HepG2 (cell line): ENCODE results near the gene ATP12A. TPM values are rescaled to one million over a fixed set of nuclear protein-coding genes. Genes with fewer than 3 reads are reported as not detected.

Experiments
- ATAC-seq: fragments of 200-7000 bp; cut with Tn5 transposase; 3 replicates; pipeline ENCODE4 v1.9.1; 2020; ENCODE audit warnings: mild to moderate bottlenecking, moderate library complexity
- BruUV-seq: library from RNA; stranded (reverse); fragments of 400-500 nt; replicated peaks from 2 replicates; lab custom pipeline; 2021; lab: Mats Ljungman, UMichigan
- CTCF ChIA-PET: fragments of 300-600 bp; formaldehyde crosslinking; extraction: SDS; loops from one replicate; lab custom pipeline; 2021; ENCODE audit warnings: low total read pairs, inconsistent platforms, low intra/inter-chr PET ratio; lab: Yijun Ruan, JAX
- POLR2A ChIA-PET: fragments of 350-600 bp; sonication (Branson Sonifier 250); formaldehyde crosslinking; loops from one replicate; lab custom pipeline; 2020; ENCODE audit warnings: antibody characterized with exemption, inconsistent platforms; lab: Yijun Ruan, JAX
- DNase-seq: peaks from one replicate; pipeline ENCODE4 v3.0.0-alpha.2; 2015; ENCODE audit warnings: low spot score
- FAIRE-seq: peaks from 3 replicates; lab custom pipeline; 2011; peaks lifted over from hg19 to GRCh38; lab: Jason Lieb, UNC
- H2AFZ ChIP-seq: one replicate; pipeline ENCODE4 v1.6.1; 2011; ENCODE audit warnings: low read length, inconsistent platforms
- H3K27ac ChIP-seq: fragments of 300-600 bp; 3 replicates; pipeline ENCODE4 v1.8.0; 2011; ENCODE audit warnings: mixed run types, mild to moderate bottlenecking, mixed read lengths, low read length, inconsistent platforms; ENCODE audit not compliant: insufficient read depth; ENCODE audit errors: extremely low read length
- H3K27me3 ChIP-seq, 2 experiments: fragments of 200-600 bp in 1 of 2; 2 replicates in 1 of 2; 3 replicates in 1 of 2; pipeline versions ENCODE4 v1.6.0 to v1.8.0; 2011; ENCODE audit warnings: low read length in 2 of 2, mild to moderate bottlenecking in 2 of 2, moderate library complexity in 2 of 2, inconsistent platforms in 1 of 2; ENCODE audit not compliant: insufficient read depth in 2 of 2, control insufficient read depth in 1 of 2
- H3K36me3 ChIP-seq, 2 experiments: fragments of 200-600 bp in 1 of 2; replicated peaks in 1 of 2; 2 replicates in 1 of 2; 3 replicates in 1 of 2; pipeline versions ENCODE4 v1.5.1 to v1.8.0; 2011; ENCODE audit warnings: low read length in 2 of 2, inconsistent platforms in 1 of 2; ENCODE audit not compliant: insufficient read depth in 2 of 2, control insufficient read depth in 1 of 2
- H3K4me1 ChIP-seq: 2 replicates; pipeline ENCODE4 v1.5.1; 2012; ENCODE audit warnings: low read length, inconsistent platforms; ENCODE audit not compliant: insufficient read depth
- H3K4me2 ChIP-seq: 2 replicates; pipeline ENCODE4 v1.6.0; 2011; ENCODE audit warnings: low read depth, low read length, inconsistent platforms
- H3K4me3 ChIP-seq, 3 experiments: fragments of 200-600 bp in 1 of 3; sonication (generic), shearing (Covaris generic) in 1 of 3; replicated peaks in 1 of 3; 2 replicates each; pipeline ENCODE4 v1.5.1; 2011 to 2016; ENCODE audit warnings: low read length in 3 of 3, inconsistent platforms in 2 of 3, low read depth in 2 of 3, mild to moderate bottlenecking in 2 of 3, control low read depth in 1 of 3, mixed read lengths in 1 of 3; ENCODE audit not compliant: insufficient read depth in 1 of 3
- H3K79me2 ChIP-seq: one replicate; pipeline ENCODE4 v1.6.1; 2011; ENCODE audit warnings: low read length, inconsistent platforms; ENCODE audit not compliant: insufficient read depth
- H3K9ac ChIP-seq: 2 replicates; pipeline ENCODE4 v1.6.0; 2011; ENCODE audit warnings: mild to moderate bottlenecking, low read depth, low read length, inconsistent platforms; ENCODE audit not compliant: insufficient read depth
- H3K9me3 ChIP-seq: 2 replicates; pipeline ENCODE4 v1.5.1; 2012; ENCODE audit warnings: mild to moderate bottlenecking, low read length
- H4K20me1 ChIP-seq: 2 replicates; pipeline ENCODE4 v1.6.0; 2011; ENCODE audit warnings: inconsistent platforms, mild to moderate bottlenecking, low read length, moderate library complexity; ENCODE audit not compliant: insufficient read depth
- ETV6 ChIP-seq: sonication (generic); formaldehyde crosslinking; conservative IDR thresholded peaks from 2 replicates; pipeline ENCODE4 v1.4.0; 2020; ENCODE audit warnings: missing genetic modification reagents
- POLR2G ChIP-seq: fragments of 200-400 bp; formaldehyde crosslinking; IDR thresholded peaks from 2 replicates; pipeline ENCODE4 v1.6.1; 2018; ENCODE audit warnings: mild to moderate bottlenecking, low read depth, low read length, moderate library complexity
- RAD51 ChIP-seq: fragments of 450-650 bp; IDR thresholded peaks from 2 replicates; pipeline ENCODE4 v1.6.1; 2016; ENCODE audit warnings: borderline replicate concordance
- SRSF4 ChIP-seq: fragments of 200-400 bp; formaldehyde crosslinking; IDR thresholded peaks from one replicate; pipeline ENCODE4 v1.6.1; 2018; ENCODE audit warnings: mild to moderate bottlenecking, low read depth, low read length, moderate library complexity; ENCODE audit not compliant: poor library complexity, severe bottlenecking
- TSC22D2 ChIP-seq: sonication (generic); formaldehyde crosslinking; IDR thresholded peaks from 2 replicates; pipeline ENCODE4 v1.5.1; 2020; ENCODE audit warnings: missing genetic modification reagents, mild to moderate bottlenecking, borderline replicate concordance
- ZFP37 ChIP-seq: sonication (generic); formaldehyde crosslinking; IDR thresholded peaks from 2 replicates; pipeline ENCODE4 v1.4.0; 2020; ENCODE audit warnings: missing genetic modification reagents, borderline replicate concordance
- ZFP41 ChIP-seq: sonication (generic); formaldehyde crosslinking; IDR thresholded peaks from 2 replicates; pipeline ENCODE4 v1.4.0; 2020; ENCODE audit warnings: mild to moderate bottlenecking, missing genetic modification reagents, borderline replicate concordance
- ZFP82 ChIP-seq: sonication (generic); formaldehyde crosslinking; IDR thresholded peaks from 2 replicates; pipeline ENCODE4 v1.5.1; 2020; ENCODE audit warnings: mild to moderate bottlenecking, missing genetic modification reagents, borderline replicate concordance
- ZNF235 ChIP-seq: sonication (generic); formaldehyde crosslinking; IDR thresholded peaks from 2 replicates; pipeline ENCODE4 v1.8.1; 2023; ENCODE audit warnings: mild to moderate bottlenecking, missing genetic modification reagents, borderline replicate concordance
- WGBS: methylation state at CpG from one replicate; pipeline ENCODE4 v1.1.6; 2017; ENCODE audit warnings: low lambda C conversion rate; 5-methylcytosine and 5-hydroxymethylcytosine counted together
- in situ Hi-C: cut with HindIII; loops from 2 replicates; pipeline ENCODE4 v1.10.0; 2017; ENCODE audit warnings: low pct_unique_long_range_greater_than_20kb; ENCODE audit not compliant: extremely low pct_ligation_motif_present
- intact Hi-C: fragments of 100-400 bp; cut with micrococcal nuclease; formaldehyde crosslinking; loops from one replicate; pipeline ENCODE4 v1.10.0; 2022; ENCODE audit not compliant: unreplicated experiment
- polyA plus RNA-seq, 8 experiments: library from polyadenylated mRNA; depleted of rRNA in 3 of 8; stranded (reverse) in 7 of 8; unstranded in 1 of 8; fragments of >200 nt; fragmentation: Illumina TruSeq in 4 of 8; extraction: Trizol in 4 of 8; gene quantifications; 2 replicates each; pipeline versions ENCODE4 v1.2.1 to v1.2.3, GENCODE V29; 2011 to 2016; ENCODE audit warnings: low read depth in 4 of 8, missing spikeins in 1 of 8, mixed read lengths in 1 of 8; ENCODE audit not compliant: insufficient read depth in 1 of 8
- total RNA-seq, 5 experiments: library from RNA; depleted of rRNA; stranded (reverse); fragments of >200 nt; fragmentation: Illumina TruSeq; extraction: Trizol; gene quantifications; 2 replicates each; pipeline ENCODE4 v1.2.3, GENCODE V29; 2016; ENCODE audit warnings: low read depth in 1 of 5
- TF ChIP-seq, protein P1 (sequence below): sonication (generic); formaldehyde crosslinking; conservative IDR thresholded peaks from 2 replicates; pipeline ENCODE4 v1.8.0; 2022; ENCODE audit warnings: low read depth, missing genetic modification reagents
- TF ChIP-seq, protein P2 (sequence below): sonication (generic); formaldehyde crosslinking; IDR thresholded peaks from 2 replicates; pipeline ENCODE4 v1.4.0; 2020; ENCODE audit warnings: missing genetic modification reagents
- TF ChIP-seq, protein P3 (sequence below): sonication (generic); formaldehyde crosslinking; IDR thresholded peaks from 2 replicates; pipeline ENCODE4 v1.5.0; 2020; ENCODE audit warnings: mild to moderate bottlenecking, missing genetic modification reagents, moderate library complexity

ATP12A gene
- total and polyA plus RNA-seq, 2 of the 13 experiments (the other 11 are each of a cell fraction or from before 2014, with no cell fraction given) = not detected

DNA sequence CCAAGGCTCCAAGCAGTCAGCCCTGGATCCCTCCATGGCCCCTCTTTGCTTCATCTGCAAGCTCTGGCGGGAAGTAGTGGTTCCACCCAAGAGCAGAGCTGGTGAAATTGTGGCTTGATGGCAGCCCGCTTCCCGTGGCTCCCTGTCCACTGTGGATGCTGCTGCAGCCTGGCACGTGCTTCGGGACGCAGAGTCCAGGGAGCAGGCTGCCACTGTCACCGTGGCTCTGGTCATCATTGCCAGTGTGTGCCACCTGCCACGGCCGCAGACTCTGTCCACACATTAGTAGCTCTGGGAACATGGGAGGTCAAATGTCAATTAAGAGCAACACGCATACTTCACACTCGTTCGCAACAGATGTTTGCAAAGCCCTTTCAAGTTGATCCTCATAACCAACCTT lies 43.0 kb downstream of the ATP12A start:
- Histone ChIP-seq H4K20me1 (no peaks in the 10 kb centered on the region), H3K27me3 (peaks cover 4 to 23% of the 10 kb centered on the region in 2 experiments; a peak in 3 of 5 replicates), H3K4me1 (no peaks in the 10 kb centered on the region), H3K27ac (no peak overlapping the region), H3K4me2 (no peak overlapping the region), H3K36me3 (no peaks in the 10 kb centered on the region), H3K79me2 (no peaks in the 10 kb centered on the region), H3K9me3 (no peaks in the 10 kb centered on the region), H3K9ac (no peak overlapping the region), H3K4me3 (no peak overlapping the region), H2AFZ (no peak overlapping the region)
- FAIRE-seq = no peak
- ChIA-PET CTCF (no interaction called here), POLR2A (no interaction called here)
- in situ Hi-C loops (no loop called here), intact Hi-C loops (loop anchor here (10.0 kb wide), 1 partner anchor 118 kb away; no protein-coding TSS in a partner anchor)
- no peak for TF ChIP-seq RAD51
- TF ChIP-seq ZFP82 (CRISPR knock-in tag) = no peak
- no peak for TF ChIP-seq ETV6
- TF ChIP-seq, protein P1, sequence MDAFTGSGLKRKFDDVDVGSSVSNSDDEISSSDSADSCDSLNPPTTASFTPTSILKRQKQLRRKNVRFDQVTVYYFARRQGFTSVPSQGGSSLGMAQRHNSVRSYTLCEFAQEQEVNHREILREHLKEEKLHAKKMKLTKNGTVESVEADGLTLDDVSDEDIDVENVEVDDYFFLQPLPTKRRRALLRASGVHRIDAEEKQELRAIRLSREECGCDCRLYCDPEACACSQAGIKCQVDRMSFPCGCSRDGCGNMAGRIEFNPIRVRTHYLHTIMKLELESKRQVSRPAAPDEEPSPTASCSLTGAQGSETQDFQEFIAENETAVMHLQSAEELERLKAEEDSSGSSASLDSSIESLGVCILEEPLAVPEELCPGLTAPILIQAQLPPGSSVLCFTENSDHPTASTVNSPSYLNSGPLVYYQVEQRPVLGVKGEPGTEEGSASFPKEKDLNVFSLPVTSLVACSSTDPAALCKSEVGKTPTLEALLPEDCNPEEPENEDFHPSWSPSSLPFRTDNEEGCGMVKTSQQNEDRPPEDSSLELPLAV (CRISPR knock-in tag) = no peak
- TF ChIP-seq, protein P2, sequence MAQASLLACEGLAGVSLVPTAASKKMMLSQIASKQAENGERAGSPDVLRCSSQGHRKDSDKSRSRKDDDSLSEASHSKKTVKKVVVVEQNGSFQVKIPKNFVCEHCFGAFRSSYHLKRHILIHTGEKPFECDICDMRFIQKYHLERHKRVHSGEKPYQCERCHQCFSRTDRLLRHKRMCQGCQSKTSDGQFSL = no peak
- TF ChIP-seq POLR2G = no peak
- TF ChIP-seq ZFP41 (CRISPR knock-in tag) = no peak
- no peak for TF ChIP-seq TSC22D2 (CRISPR knock-in tag)
- no peak for TF ChIP-seq ZNF235 (CRISPR knock-in tag)
- TF ChIP-seq SRSF4 = no peak
- no peak for TF ChIP-seq ZFP37 (CRISPR knock-in tag)
- TF ChIP-seq, protein P3, sequence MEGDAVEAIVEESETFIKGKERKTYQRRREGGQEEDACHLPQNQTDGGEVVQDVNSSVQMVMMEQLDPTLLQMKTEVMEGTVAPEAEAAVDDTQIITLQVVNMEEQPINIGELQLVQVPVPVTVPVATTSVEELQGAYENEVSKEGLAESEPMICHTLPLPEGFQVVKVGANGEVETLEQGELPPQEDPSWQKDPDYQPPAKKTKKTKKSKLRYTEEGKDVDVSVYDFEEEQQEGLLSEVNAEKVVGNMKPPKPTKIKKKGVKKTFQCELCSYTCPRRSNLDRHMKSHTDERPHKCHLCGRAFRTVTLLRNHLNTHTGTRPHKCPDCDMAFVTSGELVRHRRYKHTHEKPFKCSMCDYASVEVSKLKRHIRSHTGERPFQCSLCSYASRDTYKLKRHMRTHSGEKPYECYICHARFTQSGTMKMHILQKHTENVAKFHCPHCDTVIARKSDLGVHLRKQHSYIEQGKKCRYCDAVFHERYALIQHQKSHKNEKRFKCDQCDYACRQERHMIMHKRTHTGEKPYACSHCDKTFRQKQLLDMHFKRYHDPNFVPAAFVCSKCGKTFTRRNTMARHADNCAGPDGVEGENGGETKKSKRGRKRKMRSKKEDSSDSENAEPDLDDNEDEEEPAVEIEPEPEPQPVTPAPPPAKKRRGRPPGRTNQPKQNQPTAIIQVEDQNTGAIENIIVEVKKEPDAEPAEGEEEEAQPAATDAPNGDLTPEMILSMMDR = no peak
- 47% methylated on average over 9 of the region's 12 CpGs for WGBS
- BruUV-seq = no TSS peak
- DNase-seq = no peak
- ATAC-seq = no peak
